PC-9 (cell line): ENCODE data around the gene CD200.

Experiments
- EZH2 ChIP-seq: fragments of 200-600 bp; sonication (generic); IDR thresholded peaks from 2 replicates; pipeline ENCODE4 v1.8.0; 2017; ENCODE audit warnings: antibody characterized with exemption, low read depth
- TF ChIP-seq, protein P1 (sequence below): fragments of 200-600 bp; sonication (generic); conservative IDR thresholded peaks from 2 replicates; pipeline ENCODE4 v1.6.1; 2017; ENCODE audit warnings: mixed run types, antibody characterized with exemption, mild to moderate bottlenecking, moderate library complexity

DNA sequence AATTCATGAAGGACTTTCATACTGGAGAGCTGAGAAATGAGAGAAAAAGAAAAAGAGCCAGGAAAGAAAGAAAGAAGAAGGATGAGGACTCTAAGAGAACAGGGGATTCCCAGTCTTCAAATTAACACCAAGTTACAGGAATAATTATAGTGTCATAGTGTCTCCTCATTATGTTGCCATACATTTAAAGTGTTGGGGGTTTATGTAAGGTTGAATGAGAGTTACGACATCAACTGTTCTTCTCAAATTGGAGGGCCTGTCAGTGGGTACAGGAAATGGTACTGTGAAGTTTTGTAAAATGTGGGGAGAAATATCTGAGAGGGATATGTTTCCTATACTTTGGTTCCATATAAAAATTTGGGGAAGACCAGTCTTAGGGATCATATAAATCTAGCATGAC lies 12.3 kb upstream of the CD200 start:
- TF ChIP-seq, protein P1, sequence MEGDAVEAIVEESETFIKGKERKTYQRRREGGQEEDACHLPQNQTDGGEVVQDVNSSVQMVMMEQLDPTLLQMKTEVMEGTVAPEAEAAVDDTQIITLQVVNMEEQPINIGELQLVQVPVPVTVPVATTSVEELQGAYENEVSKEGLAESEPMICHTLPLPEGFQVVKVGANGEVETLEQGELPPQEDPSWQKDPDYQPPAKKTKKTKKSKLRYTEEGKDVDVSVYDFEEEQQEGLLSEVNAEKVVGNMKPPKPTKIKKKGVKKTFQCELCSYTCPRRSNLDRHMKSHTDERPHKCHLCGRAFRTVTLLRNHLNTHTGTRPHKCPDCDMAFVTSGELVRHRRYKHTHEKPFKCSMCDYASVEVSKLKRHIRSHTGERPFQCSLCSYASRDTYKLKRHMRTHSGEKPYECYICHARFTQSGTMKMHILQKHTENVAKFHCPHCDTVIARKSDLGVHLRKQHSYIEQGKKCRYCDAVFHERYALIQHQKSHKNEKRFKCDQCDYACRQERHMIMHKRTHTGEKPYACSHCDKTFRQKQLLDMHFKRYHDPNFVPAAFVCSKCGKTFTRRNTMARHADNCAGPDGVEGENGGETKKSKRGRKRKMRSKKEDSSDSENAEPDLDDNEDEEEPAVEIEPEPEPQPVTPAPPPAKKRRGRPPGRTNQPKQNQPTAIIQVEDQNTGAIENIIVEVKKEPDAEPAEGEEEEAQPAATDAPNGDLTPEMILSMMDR, result no peak
- no peak for TF ChIP-seq EZH2
